B cell (primary cell): ENCODE data around the gene METTL24. TPM values are rescaled to one million over a fixed set of nuclear protein-coding genes. Genes with fewer than 3 reads are reported as not detected.
A peak's percentile ranks its signal among the peaks of the same experiment; 100 is the strongest.

ENCODE experiments used
- ATAC-seq: fragments of 200-7000 bp; cut with Tn5 transposase; one replicate; pipeline ENCODE4 v1.10.0; 2021; ENCODE audit warnings: low read depth, mild to moderate bottlenecking, moderate number of reproducible peaks, moderate library complexity
- CTCF ChIA-PET: fragments of 350-600 bp; sonication (Branson Sonifier 250); formaldehyde crosslinking; loops from one replicate; lab custom pipeline; 2021; ENCODE audit warnings: antibody characterized with exemption, inconsistent platforms; lab: Charles Lee
- POLR2A ChIA-PET: fragments of 350-600 bp; sonication (Branson Sonifier 250); formaldehyde crosslinking; loops from one replicate; lab custom pipeline; 2021; ENCODE audit warnings: antibody characterized with exemption; lab: Charles Lee
- DNase-seq: peaks from one replicate; pipeline ENCODE4 v3.0.0; 2013
- H2AFZ ChIP-seq: 2 replicates; pipeline ENCODE4 v1.6.1; 2012; ENCODE audit warnings: mild to moderate bottlenecking, low read depth, low read length; ENCODE audit not compliant: insufficient read depth, poor library complexity, severe bottlenecking
- H3K27ac ChIP-seq, 2 donors: 1 replicate in 1 of 2; 2 replicates in 1 of 2; pipeline ENCODE4 v1.5.1; 2012 to 2013; ENCODE audit warnings: low read length in 2 of 2, mild to moderate bottlenecking in 2 of 2, moderate library complexity in 1 of 2
- H3K27me3 ChIP-seq, 4 experiments: fragments of 200-600 bp in 1 of 4; sonication (generic) in 1 of 4; replicated peaks in 1 of 4; 1 replicate in 2 of 4; 2 replicates in 2 of 4; pipeline versions ENCODE4 v1.6.1 to v1.7.0; 2013 to 2016; ENCODE audit warnings: low read length in 3 of 4, mild to moderate bottlenecking in 2 of 4, mixed read lengths in 1 of 4, moderate library complexity in 1 of 4; ENCODE audit not compliant: insufficient read depth in 4 of 4, control insufficient read depth in 3 of 4; ENCODE audit errors: control extremely low read depth in 1 of 4
- H3K36me3 ChIP-seq, 2 experiments: replicated peaks in 1 of 2; 1 replicate in 1 of 2; 2 replicates in 1 of 2; pipeline versions ENCODE4 v1.6.1 to v1.7.1; 2013; ENCODE audit warnings: low read length in 1 of 2; ENCODE audit not compliant: insufficient read depth in 2 of 2, control insufficient read depth in 1 of 2; ENCODE audit errors: control extremely low read depth in 1 of 2, extremely low read depth in 1 of 2
- H3K4me1 ChIP-seq, 2 donors: fragments of 200-600 bp in 1 of 2; sonication (generic) in 1 of 2; 1 replicate in 1 of 2; 2 replicates in 1 of 2; pipeline versions ENCODE4 v1.5.1 to v1.6.1; 2013 to 2017; ENCODE audit warnings: low read length in 2 of 2; ENCODE audit not compliant: control insufficient read depth in 2 of 2, insufficient read depth in 2 of 2
- H3K4me2 ChIP-seq: replicated peaks from 2 replicates; pipeline ENCODE3; 2012; ENCODE audit warnings: mild to moderate bottlenecking, low read depth, low read length; ENCODE audit not compliant: poor library complexity, severe bottlenecking
- H3K4me3 ChIP-seq, 5 experiments: fragments of 200-600 bp in 1 of 5; sonication (generic) in 1 of 5; 1 replicate in 3 of 5; 2 replicates in 2 of 5; pipeline versions ENCODE4 v1.5.1 to v1.7.0; 2011 to 2016; ENCODE audit warnings: low read length in 4 of 5, mild to moderate bottlenecking in 4 of 5, low read depth in 2 of 5, control low read depth in 1 of 5, moderate library complexity in 1 of 5; ENCODE audit not compliant: insufficient read depth in 1 of 5; ENCODE audit errors: control extremely low read depth in 1 of 5, extremely low read depth in 1 of 5
- H3K79me2 ChIP-seq: fragments of 200-600 bp; sonication (generic); one replicate; pipeline ENCODE4 v1.6.0; 2016; ENCODE audit warnings: low read length; ENCODE audit not compliant: control insufficient read depth, insufficient read depth
- H3K9ac ChIP-seq: fragments of 200-600 bp; sonication (generic); 2 replicates; pipeline ENCODE4 v1.6.1; 2017; ENCODE audit warnings: mild to moderate bottlenecking, low read length, moderate library complexity
- H3K9me3 ChIP-seq, 3 donors: one replicate each; pipeline versions ENCODE4 v1.6.1 to v1.7.1; 2013; ENCODE audit warnings: low read length in 2 of 3; ENCODE audit not compliant: control insufficient read depth in 2 of 3, insufficient read depth in 1 of 3; ENCODE audit errors: control extremely low read depth in 1 of 3
- H4K20me1 ChIP-seq: 2 replicates; pipeline ENCODE4 v1.6.0; 2012; ENCODE audit warnings: mild to moderate bottlenecking, low read length; ENCODE audit not compliant: insufficient read depth, control insufficient read depth, poor library complexity, severe bottlenecking
- H3K27ac Mint-ChIP-seq: one replicate; pipeline ENCODE4 v1.8.0; 2021; ENCODE audit warnings: mixed read lengths
- H3K27me3 Mint-ChIP-seq: one replicate; pipeline ENCODE4 v1.8.0; 2021; ENCODE audit warnings: mixed read lengths
- H3K4me1 Mint-ChIP-seq: one replicate; pipeline ENCODE4 v1.8.0; 2021; ENCODE audit warnings: mixed read lengths
- H3K4me3 Mint-ChIP-seq: one replicate; pipeline ENCODE4 v1.8.0; 2021; ENCODE audit warnings: mixed read lengths
- H3K9me3 Mint-ChIP-seq: one replicate; pipeline ENCODE4 v1.8.0; 2022; ENCODE audit warnings: mixed read lengths; ENCODE audit not compliant: insufficient read depth
- EZH2 ChIP-seq: IDR thresholded peaks from 2 replicates; pipeline ENCODE4 v1.6.1; 2012; ENCODE audit warnings: borderline replicate concordance, low read depth, mild to moderate bottlenecking, moderate library complexity, low read length; ENCODE audit not compliant: insufficient read depth, poor library complexity, severe bottlenecking
- WGBS: methylation state at CpG from one replicate; pipeline ENCODE4 v1.1.5; 2013; ENCODE audit warnings: missing lambda C conversion rate; ENCODE audit not compliant: insufficient coverage; 5-methylcytosine and 5-hydroxymethylcytosine counted together
- intact Hi-C: fragments of 100-400 bp; cut with micrococcal nuclease; formaldehyde crosslinking; loops from one replicate; pipeline ENCODE4 v1.10.0; 2022
- polyA plus RNA-seq: library from polyadenylated mRNA; depleted of rRNA; stranded (reverse); fragments of >200 nt; gene quantifications from 2 replicates; pipeline ENCODE4 v1.2.3, GENCODE V29; 2012
- total RNA-seq, 2 donors: library from RNA; stranded (reverse); fragments of 120-200 nt in 1 of 2; gene quantifications; 1 replicate in 1 of 2; 2 replicates in 1 of 2; pipeline versions ENCODE4 v1.2.3 to v1.2.4, GENCODE V29; 2013 to 2022
- TF ChIP-seq, protein P1 (sequence below): fragments of 200-600 bp; IDR thresholded peaks from one replicate; pipeline ENCODE4 v1.8.0; 2022; ENCODE audit warnings: antibody characterized with exemption, mild to moderate bottlenecking

Gene METTL24
- total and polyA plus RNA-seq, 2 donors (not counting 1 experiment from before 2014, with no cell fraction given) = not detected

DNA sequence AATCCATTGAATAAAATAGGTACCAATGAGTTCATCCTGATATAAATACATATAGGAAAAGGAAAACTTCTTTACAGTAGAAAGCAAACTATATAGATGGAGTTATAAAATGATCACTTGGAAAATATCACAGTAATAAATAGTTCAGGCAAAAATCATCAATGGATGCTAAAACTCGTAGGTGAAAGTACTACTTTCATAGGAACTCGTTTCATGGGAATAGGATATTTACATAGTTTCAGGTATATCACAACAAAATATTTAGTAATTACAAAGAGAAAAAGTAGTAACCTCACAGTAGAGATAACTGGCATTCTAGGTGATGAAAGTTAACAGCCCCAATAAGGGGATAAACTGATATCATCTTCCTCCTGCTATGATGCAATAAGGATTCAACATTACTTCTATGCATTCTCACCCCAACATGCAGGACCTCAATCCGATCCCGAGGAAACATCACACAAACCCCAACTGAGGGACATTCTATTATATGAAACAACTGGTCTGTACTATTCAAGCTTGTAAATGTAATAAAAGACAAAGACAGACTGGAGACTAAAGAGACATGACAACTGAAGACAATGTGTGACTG lies 43.5 kb upstream of the METTL24 start:
- Histone ChIP-seq H3K36me3 (no peaks in the 10 kb centered on the region), H2AFZ (no peak overlapping the region), H3K4me2 (no peak overlapping the region), H3K4me3 (no peak overlapping the region), H3K27ac (no peak overlapping the region), H3K79me2 (no peaks in the 10 kb centered on the region), H3K4me1 (no peaks in the 10 kb centered on the region), H3K9ac (no peak overlapping the region), H4K20me1 (no peaks in the 10 kb centered on the region), H3K27me3 (peaks cover 0 to 5% (median 0%) of the 10 kb centered on the region in 4 experiments), H3K9me3 (no peaks in the 10 kb centered on the region)
- ChIA-PET CTCF (no interaction called here), POLR2A (no interaction called here)
- Mint-ChIP-seq H3K4me3 (no peak overlapping the region), H3K9me3 (no peaks in the 10 kb centered on the region), H3K27me3 (peaks cover 6% of the 10 kb centered on the region), H3K4me1 (no peaks in the 10 kb centered on the region), H3K27ac (no peak overlapping the region)
- no peak for TF ChIP-seq EZH2
- TF ChIP-seq, protein P1, sequence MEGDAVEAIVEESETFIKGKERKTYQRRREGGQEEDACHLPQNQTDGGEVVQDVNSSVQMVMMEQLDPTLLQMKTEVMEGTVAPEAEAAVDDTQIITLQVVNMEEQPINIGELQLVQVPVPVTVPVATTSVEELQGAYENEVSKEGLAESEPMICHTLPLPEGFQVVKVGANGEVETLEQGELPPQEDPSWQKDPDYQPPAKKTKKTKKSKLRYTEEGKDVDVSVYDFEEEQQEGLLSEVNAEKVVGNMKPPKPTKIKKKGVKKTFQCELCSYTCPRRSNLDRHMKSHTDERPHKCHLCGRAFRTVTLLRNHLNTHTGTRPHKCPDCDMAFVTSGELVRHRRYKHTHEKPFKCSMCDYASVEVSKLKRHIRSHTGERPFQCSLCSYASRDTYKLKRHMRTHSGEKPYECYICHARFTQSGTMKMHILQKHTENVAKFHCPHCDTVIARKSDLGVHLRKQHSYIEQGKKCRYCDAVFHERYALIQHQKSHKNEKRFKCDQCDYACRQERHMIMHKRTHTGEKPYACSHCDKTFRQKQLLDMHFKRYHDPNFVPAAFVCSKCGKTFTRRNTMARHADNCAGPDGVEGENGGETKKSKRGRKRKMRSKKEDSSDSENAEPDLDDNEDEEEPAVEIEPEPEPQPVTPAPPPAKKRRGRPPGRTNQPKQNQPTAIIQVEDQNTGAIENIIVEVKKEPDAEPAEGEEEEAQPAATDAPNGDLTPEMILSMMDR = no peak
- ATAC-seq (no peak), DNase-seq (no peak)
- intact Hi-C loops = no loop called here
- WGBS = no CpG with 5 or more reads among the region's 4 CpGs

GRCh38 chr6:110400208-110400607 lies 42.1 kb upstream of the METTL24 start:
- WGBS = 91% methylated on average over 8 of the region's 18 CpGs
- H3K9me3 ChIP-seq = no peaks in the 10 kb centered on the region
- peak overlapping the region; percentile 50 for H3K9ac ChIP-seq
- no peak for ATAC-seq
- DNase-seq = no peak
- H3K27me3 ChIP-seq = peaks cover 0 to 5% (median 0%) of the 10 kb centered on the region in 4 experiments
- peak overlapping the region in 4 of 5 experiments; percentile 11 to 46 (median 30) for H3K4me3 ChIP-seq
- H3K4me1 ChIP-seq = no peaks in the 10 kb centered on the region
- H3K9me3 Mint-ChIP-seq = no peaks in the 10 kb centered on the region
- no peak for TF ChIP-seq EZH2
- TF ChIP-seq, protein P1 = no peak
- no peaks in the 10 kb centered on the region for H3K4me1 Mint-ChIP-seq
- no peaks in the 10 kb centered on the region for H4K20me1 ChIP-seq
- H3K4me3 Mint-ChIP-seq = no peak overlapping the region
- peak overlapping the region; percentile 56 for H2AFZ ChIP-seq
- CTCF ChIA-PET = interaction anchor here (1.0 kb wide), 1 partner anchor 9 kb away, joined by 3 read pairs; no protein-coding TSS in a partner anchor
- H3K27ac ChIP-seq = no peak overlapping the region
- no peak overlapping the region for H3K27ac Mint-ChIP-seq
- peak overlapping the region; percentile 65 for H3K4me2 ChIP-seq
- intact Hi-C loops = no loop called here
- POLR2A ChIA-PET = no interaction called here
- peaks cover 6% of the 10 kb centered on the region for H3K27me3 Mint-ChIP-seq
- no peaks in the 10 kb centered on the region for H3K79me2 ChIP-seq
- no peaks in the 10 kb centered on the region for H3K36me3 ChIP-seq
